CD4-positive, alpha-beta T cell treated with Interleukin-4 for 1 hour (primary cell): ENCODE measurements around the gene PCNT.
"Not testable (repeated sequence)": the region's sequence is repeated elsewhere in the genome, so short reads cannot be mapped to it uniquely, and the experiment has no call there.

Experiments used
- DNase-seq, 2 donors: peaks; one replicate each; pipeline ENCODE4 v3.0.0-alpha.2; 2020 to 2022

The PCNT gene

GRCh38 chr21:46431448-46431847, 107.5 kb downstream of the PCNT start:
- no peak for DNase-seq

- peak; percentile 13 to 17 for DNase-seq
These were observed 108.0 kb downstream of the PCNT start for GRCh38 chr21:46431884-46432488.

GRCh38 chr21:46433116-46433515, 109.2 kb downstream of the PCNT start:
- not testable (repeated sequence) for DNase-seq

- DNase-seq: no peak
These were observed 110.5 kb downstream of the PCNT start for GRCh38 chr21:46434322-46434958.

GRCh38 chr21:46435786-46436227, 111.9 kb downstream of the PCNT start:
- no peak for DNase-seq

GRCh38 chr21:46436621-46437020, 112.7 kb downstream of the PCNT start:
- no peak for DNase-seq

GRCh38 chr21:46437096-46437498, 113.1 kb downstream of the PCNT start:
- no peak for DNase-seq

GRCh38 chr21:46437511-46437910, 113.6 kb downstream of the PCNT start:
- DNase-seq: no peak

- DNase-seq: no peak
These were observed 114.3 kb downstream of the PCNT start for GRCh38 chr21:46438241-46438640.

GRCh38 chr21:46439906-46440305, 116.0 kb downstream of the PCNT start:
- DNase-seq: no peak

- no peak for DNase-seq
These were observed 117.4 kb downstream of the PCNT start for GRCh38 chr21:46441331-46441730.

- no peak for DNase-seq
These were observed 118.1 kb downstream of the PCNT start for GRCh38 chr21:46441961-46442498.

GRCh38 chr21:46442938-46443337, 119.0 kb downstream of the PCNT start:
- no peak for DNase-seq

- DNase-seq: no peak
These were observed 120.0 kb downstream of the PCNT start for GRCh38 chr21:46443910-46444309.

- DNase-seq: no peak
These were observed 124.2 kb downstream of the PCNT start for GRCh38 chr21:46448108-46448507.

GRCh38 chr21:46448855-46449254, 124.9 kb downstream of the PCNT start:
- peak in 1 of 2 donors; percentile 12 for DNase-seq

GRCh38 chr21:46452710-46453109, 128.8 kb downstream of the PCNT start:
- DNase-seq: no peak

- no peak for DNase-seq
These were observed 130.2 kb downstream of the PCNT start for GRCh38 chr21:46454142-46454541.

GRCh38 chr21:46454634-46455390, 130.9 kb downstream of the PCNT start:
- DNase-seq: no peak

- no peak for DNase-seq
These were observed 131.8 kb downstream of the PCNT start for GRCh38 chr21:46455575-46456385.

GRCh38 chr21:46456750-46457149, 132.8 kb downstream of the PCNT start:
- DNase-seq: no peak

- no peak for DNase-seq
These were observed 133.9 kb downstream of the PCNT start for GRCh38 chr21:46457801-46458314.
